Hepatocyte (in vitro differentiated cells): ENCODE data around the gene RNPC3.

Experiments used
- EZH2phosphoT487 ChIP-seq: fragments of 200-600 bp; sonication (generic); IDR thresholded peaks from one replicate; pipeline ENCODE4 v1.6.1; 2018; ENCODE audit warnings: antibody characterized with exemption, mild to moderate bottlenecking, low read depth, moderate library complexity; ENCODE audit not compliant: unreplicated experiment, severe bottlenecking
- TF ChIP-seq, protein P1 (sequence below): fragments of 200-600 bp; sonication (generic); IDR thresholded peaks from 2 replicates; pipeline ENCODE4 v1.5.1; 2016; ENCODE audit warnings: antibody characterized with exemption, mild to moderate bottlenecking; ENCODE audit not compliant: poor library complexity

DNA sequence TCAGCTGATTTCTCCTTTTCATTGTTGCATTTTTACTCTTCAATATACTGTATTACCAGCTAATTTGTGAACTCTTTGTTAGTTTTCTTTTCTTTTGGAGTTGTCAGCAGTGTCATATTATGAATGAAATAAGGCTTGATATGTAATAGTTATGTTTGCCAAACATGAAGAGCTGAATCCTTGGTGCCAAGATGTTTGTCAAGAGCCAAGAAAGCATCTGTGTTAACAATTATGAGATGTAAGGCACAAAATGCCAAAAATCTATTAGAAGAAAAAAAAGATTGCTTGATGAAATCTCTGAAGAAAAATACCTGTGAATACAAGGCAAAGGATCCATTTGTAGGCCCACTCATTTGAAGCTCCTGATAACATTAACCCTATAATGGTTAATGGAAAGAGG lies 48.4 kb upstream of the RNPC3 start:
- TF ChIP-seq, protein P1, sequence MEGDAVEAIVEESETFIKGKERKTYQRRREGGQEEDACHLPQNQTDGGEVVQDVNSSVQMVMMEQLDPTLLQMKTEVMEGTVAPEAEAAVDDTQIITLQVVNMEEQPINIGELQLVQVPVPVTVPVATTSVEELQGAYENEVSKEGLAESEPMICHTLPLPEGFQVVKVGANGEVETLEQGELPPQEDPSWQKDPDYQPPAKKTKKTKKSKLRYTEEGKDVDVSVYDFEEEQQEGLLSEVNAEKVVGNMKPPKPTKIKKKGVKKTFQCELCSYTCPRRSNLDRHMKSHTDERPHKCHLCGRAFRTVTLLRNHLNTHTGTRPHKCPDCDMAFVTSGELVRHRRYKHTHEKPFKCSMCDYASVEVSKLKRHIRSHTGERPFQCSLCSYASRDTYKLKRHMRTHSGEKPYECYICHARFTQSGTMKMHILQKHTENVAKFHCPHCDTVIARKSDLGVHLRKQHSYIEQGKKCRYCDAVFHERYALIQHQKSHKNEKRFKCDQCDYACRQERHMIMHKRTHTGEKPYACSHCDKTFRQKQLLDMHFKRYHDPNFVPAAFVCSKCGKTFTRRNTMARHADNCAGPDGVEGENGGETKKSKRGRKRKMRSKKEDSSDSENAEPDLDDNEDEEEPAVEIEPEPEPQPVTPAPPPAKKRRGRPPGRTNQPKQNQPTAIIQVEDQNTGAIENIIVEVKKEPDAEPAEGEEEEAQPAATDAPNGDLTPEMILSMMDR: no peak
- TF ChIP-seq EZH2phosphoT487: no peak
